ENCODE data around the gene TMC7.

The TMC7 gene

DNA sequence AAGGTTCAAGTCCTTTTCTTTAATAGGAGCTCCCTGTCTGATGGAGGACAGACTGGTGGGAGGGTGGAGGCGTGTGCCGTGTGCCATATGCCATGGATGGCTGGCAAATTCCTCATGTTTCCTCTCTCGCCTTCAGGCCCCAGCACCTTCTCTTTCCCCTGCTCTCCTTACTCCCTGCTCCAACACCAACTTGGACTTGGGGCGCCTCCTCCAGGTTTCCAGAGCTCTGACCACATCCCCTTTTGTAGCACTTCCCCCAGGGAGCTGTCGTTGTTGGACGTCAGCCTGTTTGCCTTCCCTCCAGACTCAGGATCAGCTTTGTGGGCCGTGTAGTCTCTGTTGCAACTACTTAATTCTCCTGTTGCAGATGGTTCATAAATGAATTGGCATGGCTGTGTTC is 30.7 kb downstream of the TMC7 start:
- no peak overlapping the region for H3K4me2 ChIP-seq (ENCODE audit: low read depth, low read length, poor library complexity, severe bottlenecking)
- no peaks in the 10 kb centered on the region for H3K4me1 ChIP-seq (ENCODE audit: insufficient read depth, low read length, poor library complexity, severe bottlenecking)
- no peak overlapping the region for H3K4me3 ChIP-seq (ENCODE audit: low read length, poor library complexity, severe bottlenecking)
- H4K20me1 ChIP-seq (ENCODE audit: insufficient read depth, low read length, poor library complexity, severe bottlenecking): no peaks in the 10 kb centered on the region
- TF ChIP-seq EZH2phosphoT487 (IDR thresholded peaks at IDR 0.05; ENCODE audit: borderline replicate concordance): no peak
- TF ChIP-seq, protein P1, sequence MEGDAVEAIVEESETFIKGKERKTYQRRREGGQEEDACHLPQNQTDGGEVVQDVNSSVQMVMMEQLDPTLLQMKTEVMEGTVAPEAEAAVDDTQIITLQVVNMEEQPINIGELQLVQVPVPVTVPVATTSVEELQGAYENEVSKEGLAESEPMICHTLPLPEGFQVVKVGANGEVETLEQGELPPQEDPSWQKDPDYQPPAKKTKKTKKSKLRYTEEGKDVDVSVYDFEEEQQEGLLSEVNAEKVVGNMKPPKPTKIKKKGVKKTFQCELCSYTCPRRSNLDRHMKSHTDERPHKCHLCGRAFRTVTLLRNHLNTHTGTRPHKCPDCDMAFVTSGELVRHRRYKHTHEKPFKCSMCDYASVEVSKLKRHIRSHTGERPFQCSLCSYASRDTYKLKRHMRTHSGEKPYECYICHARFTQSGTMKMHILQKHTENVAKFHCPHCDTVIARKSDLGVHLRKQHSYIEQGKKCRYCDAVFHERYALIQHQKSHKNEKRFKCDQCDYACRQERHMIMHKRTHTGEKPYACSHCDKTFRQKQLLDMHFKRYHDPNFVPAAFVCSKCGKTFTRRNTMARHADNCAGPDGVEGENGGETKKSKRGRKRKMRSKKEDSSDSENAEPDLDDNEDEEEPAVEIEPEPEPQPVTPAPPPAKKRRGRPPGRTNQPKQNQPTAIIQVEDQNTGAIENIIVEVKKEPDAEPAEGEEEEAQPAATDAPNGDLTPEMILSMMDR (conservative IDR thresholded peaks at IDR 0.05; ENCODE audit: low read length): no peak
- H3K9me3 ChIP-seq (ENCODE audit: insufficient read depth, low read depth, low read length): no peaks in the 10 kb centered on the region
- no peaks in the 10 kb centered on the region for H3K27me3 ChIP-seq (ENCODE audit: insufficient read depth, low read length, poor library complexity, severe bottlenecking)
- no peaks in the 10 kb centered on the region for H3F3A ChIP-seq (ENCODE audit: low read depth)
- no peaks in the 10 kb centered on the region for H3K79me2 ChIP-seq (ENCODE audit: insufficient read depth, low read length)
- H2AFZ ChIP-seq (ENCODE audit: low read length): no peak overlapping the region
- no peaks in the 10 kb centered on the region for H3K36me3 ChIP-seq (ENCODE audit: insufficient read depth, low read length)
- H3K9me2 ChIP-seq (replicated peaks; ENCODE audit: low read depth, low read length): no peaks in the 10 kb centered on the region
- no peak overlapping the region for H3K9ac ChIP-seq (ENCODE audit: low read depth, low read length, poor library complexity, severe bottlenecking)

DNA sequence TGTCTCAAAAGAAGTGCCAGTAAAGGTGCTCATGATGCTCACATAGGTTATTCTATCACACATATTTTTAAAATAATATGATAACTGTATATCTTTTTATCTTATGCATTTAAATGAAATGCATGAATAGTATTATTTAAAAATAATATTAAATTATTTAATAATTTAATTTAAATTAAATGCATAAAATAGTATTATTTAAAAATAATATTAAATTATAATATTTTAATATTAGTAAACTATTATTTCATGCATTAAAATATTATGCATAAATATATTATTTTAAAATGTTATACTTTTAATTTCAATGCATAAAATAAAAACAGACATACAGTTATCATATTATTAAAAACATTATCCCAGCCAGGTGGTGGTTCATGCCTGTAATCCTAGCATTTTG is 33.4 kb downstream of the TMC7 start:
- H3K9ac ChIP-seq (ENCODE audit: low read depth, low read length, poor library complexity, severe bottlenecking): no peak overlapping the region
- no peak overlapping the region for H3K4me3 ChIP-seq (ENCODE audit: low read length, poor library complexity, severe bottlenecking)
- H3K4me2 ChIP-seq (ENCODE audit: low read depth, low read length, poor library complexity, severe bottlenecking): no peak overlapping the region
- H3K79me2 ChIP-seq (ENCODE audit: insufficient read depth, low read length): no peaks in the 10 kb centered on the region
- H3F3A ChIP-seq (ENCODE audit: low read depth): no peaks in the 10 kb centered on the region
- H2AFZ ChIP-seq (ENCODE audit: low read length): no peak overlapping the region
- no peaks in the 10 kb centered on the region for H3K9me2 ChIP-seq (replicated peaks; ENCODE audit: low read depth, low read length)
- H3K27me3 ChIP-seq (ENCODE audit: insufficient read depth, low read length, poor library complexity, severe bottlenecking): no peaks in the 10 kb centered on the region
- H3K4me1 ChIP-seq (ENCODE audit: insufficient read depth, low read length, poor library complexity, severe bottlenecking): no peaks in the 10 kb centered on the region
- H3K9me3 ChIP-seq (ENCODE audit: insufficient read depth, low read depth, low read length): no peaks in the 10 kb centered on the region
- no peaks in the 10 kb centered on the region for H4K20me1 ChIP-seq (ENCODE audit: insufficient read depth, low read length, poor library complexity, severe bottlenecking)
- TF ChIP-seq, protein P1 (conservative IDR thresholded peaks at IDR 0.05; ENCODE audit: low read length): no peak
- H3K36me3 ChIP-seq (ENCODE audit: insufficient read depth, low read length): no peaks in the 10 kb centered on the region

DNA sequence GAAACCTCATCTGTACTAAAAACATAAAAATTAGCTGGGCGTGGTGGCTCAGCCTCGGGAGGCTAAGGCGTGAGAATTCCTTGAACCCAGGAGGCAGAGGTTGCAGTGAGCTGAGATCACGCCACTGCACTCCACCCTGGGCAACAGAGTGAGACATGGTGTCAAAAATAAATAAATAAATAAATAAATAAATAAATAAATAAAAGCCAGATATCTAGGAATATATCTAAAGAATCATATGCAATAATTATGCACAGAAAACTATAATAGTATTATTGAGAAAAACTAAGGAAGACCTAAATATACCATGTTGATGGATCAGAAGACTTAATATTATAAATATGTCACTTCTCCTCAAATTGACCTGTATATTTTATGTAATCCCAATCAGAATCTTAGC is 37.0 kb downstream of the TMC7 start:
- TF ChIP-seq EZH2phosphoT487 (IDR thresholded peaks at IDR 0.05; ENCODE audit: borderline replicate concordance): no peak
- TF ChIP-seq, protein P1 (conservative IDR thresholded peaks at IDR 0.05; ENCODE audit: low read length): no peak
- H3F3A ChIP-seq (ENCODE audit: low read depth): no peaks in the 10 kb centered on the region
- no peaks in the 10 kb centered on the region for H3K9me2 ChIP-seq (replicated peaks; ENCODE audit: low read depth, low read length)
- no peaks in the 10 kb centered on the region for H3K9me3 ChIP-seq (ENCODE audit: insufficient read depth, low read depth, low read length)
- H3K36me3 ChIP-seq (ENCODE audit: insufficient read depth, low read length): no peaks in the 10 kb centered on the region
- no peak overlapping the region for H3K4me2 ChIP-seq (ENCODE audit: low read depth, low read length, poor library complexity, severe bottlenecking)
- H3K4me1 ChIP-seq (ENCODE audit: insufficient read depth, low read length, poor library complexity, severe bottlenecking): no peaks in the 10 kb centered on the region
- no peak overlapping the region for H3K9ac ChIP-seq (ENCODE audit: low read depth, low read length, poor library complexity, severe bottlenecking)
- H3K4me3 ChIP-seq (ENCODE audit: low read length, poor library complexity, severe bottlenecking): no peak overlapping the region
- H3K27me3 ChIP-seq (ENCODE audit: insufficient read depth, low read length, poor library complexity, severe bottlenecking): no peaks in the 10 kb centered on the region
- no peaks in the 10 kb centered on the region for H4K20me1 ChIP-seq (ENCODE audit: insufficient read depth, low read length, poor library complexity, severe bottlenecking)
- H3K79me2 ChIP-seq (ENCODE audit: insufficient read depth, low read length): no peaks in the 10 kb centered on the region
- H2AFZ ChIP-seq (ENCODE audit: low read length): no peak overlapping the region

All from Loucy (cell line).